ENCODE results near the gene CFAP97.

Gene CFAP97

DNA sequence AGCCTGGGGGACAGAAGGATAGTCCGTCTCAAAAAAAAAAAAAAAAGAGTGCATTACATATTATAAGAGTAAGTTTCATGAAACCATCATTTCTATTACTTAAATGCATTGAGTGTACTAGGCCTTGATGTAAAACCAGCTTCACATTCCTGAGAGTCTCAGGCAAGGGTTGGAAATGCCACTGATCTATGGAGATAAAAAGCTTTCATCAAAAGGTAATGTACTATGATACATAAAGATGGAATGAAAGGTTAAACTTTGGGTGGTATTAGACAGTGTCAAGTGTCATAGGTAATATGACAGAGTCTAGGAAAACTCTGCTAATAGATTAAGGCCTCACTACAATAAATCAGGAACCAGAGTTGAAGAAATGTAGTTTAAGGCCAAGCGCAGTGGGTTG, 7.4 kb downstream of the CFAP97 start:
- no peak for DNase-seq

DNA sequence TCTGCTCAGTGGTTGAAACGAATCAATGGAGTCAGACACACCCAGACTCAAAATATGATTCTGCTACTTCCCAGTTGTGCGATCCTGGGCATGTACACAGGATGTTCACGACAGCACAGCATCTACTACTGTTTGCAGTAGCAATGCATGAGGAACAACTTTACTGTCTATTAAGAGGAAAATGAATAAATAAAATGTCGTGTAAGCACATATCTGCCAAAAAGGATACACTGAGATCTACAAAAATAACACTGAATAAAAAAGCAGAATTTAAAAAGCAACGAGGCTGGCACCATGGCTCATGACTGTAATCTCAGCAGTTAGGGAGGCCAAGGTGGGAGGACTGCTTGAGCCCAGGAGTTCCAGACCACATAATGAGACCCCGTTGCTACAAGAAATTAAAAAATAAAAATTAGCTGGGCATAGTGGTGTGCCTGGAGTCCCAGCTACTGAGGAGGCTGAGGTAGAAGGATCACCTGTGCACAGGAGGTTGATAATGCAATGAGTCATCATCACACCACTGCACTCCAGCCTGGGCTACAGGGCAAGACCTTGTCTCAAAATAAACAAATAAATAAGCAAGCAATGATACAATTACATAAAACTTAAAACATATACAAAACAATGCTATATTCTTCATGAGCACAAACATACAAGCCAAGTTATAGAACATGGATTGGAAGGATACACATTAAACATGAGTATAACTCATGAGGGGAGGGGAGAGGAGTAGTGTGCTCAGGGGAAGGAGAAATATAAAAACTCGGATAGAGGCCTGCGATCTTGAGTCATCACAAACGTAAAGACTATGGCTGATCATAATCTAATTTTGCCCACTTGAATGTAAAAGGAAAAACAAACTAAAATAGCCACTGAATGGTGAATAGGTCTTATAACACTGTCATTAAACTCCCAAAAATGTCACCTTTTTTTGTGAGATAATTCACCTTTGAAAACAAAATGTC, 8.6 kb downstream of the CFAP97 start:
- DNase-seq, result no peak

DNA sequence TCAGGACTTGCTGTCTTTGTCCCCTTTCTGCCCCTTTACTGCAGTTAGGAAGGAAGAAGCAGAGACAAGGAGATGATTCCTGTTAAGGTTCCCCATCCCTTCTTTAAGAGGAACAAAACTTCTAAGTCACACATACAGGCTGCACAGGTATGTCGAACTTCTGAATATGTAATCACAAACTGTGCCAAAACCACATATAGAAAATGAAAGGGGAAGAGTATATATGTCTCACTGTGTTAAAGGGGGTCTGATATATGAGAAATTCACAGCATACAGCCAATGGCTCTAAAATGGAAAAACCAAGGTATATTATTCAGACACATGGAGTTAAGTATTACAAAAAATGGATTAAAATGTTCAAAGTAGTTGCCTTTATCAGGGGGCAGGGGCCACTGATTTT, 11.7 kb downstream of the CFAP97 start:
- no peak for DNase-seq

DNA sequence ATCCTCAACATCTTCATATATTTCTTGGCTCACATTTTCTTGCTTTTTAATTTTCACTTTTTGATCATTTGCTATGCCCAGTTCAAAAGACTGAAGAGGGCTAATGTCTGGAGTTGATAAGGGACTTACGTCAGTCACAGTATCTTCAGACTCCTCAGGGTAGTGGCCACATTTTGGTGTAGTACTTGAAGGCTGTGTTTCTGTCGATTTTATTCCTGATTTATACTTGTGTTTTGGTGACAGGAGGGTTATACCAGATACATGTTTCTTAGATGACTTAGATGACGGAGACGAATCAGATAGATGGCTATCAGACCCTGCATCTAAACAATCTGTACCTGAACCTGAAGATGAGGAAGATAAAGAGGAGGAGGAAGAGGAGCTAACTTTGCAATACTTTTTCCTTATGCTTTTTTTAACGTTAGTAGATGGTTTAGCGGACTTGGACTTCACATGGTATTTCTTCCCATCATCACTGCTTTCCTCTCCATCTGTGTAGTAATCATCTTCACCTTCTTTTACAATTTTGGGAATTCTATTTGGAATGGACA, 13.4 kb downstream of the CFAP97 start:
- no peak for DNase-seq

DNA sequence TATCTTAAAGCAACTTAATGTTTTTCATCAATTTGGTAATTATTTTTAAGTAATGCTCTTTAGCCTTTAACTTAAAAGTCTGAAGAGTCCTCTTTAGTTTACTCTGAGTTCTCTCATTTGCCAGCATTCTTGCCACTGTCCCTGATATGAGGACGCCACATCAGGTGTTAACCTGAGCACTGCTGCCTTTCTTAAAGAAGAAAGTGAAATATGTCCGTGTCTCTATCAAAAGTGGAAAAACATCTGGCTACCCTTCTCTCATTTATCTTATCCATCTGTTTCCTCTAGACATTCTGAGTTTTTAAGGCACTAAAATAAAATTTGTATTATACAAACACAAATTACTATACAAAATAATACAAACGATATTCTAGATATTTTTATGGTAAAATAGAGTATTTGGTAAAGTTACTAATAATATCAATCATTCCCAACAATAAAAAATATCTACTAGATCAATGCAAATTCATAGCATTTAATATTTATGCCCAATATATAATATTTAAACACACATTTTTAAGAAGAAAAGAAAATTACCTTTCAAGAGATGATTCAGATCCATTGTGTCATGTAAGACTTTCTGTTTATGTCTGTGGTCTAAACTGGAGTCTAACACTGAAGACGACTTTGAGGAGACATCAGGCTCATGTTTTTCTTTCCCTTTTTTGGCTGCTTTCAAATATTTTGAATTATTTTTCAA, 14.0 kb downstream of the CFAP97 start:
- no peak for DNase-seq

DNA sequence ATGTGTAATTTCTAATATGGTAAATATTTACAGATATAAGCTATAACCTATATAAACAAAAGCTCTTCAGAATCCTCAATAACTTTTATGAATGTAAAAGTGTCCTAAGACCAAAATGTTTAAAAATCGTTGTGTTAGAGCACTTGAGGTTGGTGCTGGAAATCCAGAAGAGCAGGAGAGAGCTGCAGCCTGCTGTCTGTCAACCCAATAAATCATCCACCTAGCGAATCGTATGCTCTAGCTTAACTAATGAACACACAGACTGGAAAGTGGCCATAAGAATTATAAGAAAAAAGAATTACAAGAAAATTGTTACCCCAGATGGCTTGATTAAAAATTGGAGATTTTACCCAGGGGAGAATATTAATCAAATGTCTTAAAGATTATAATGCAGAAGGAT, 17.0 kb downstream of the CFAP97 start:
- DNase-seq, result no peak

DNA sequence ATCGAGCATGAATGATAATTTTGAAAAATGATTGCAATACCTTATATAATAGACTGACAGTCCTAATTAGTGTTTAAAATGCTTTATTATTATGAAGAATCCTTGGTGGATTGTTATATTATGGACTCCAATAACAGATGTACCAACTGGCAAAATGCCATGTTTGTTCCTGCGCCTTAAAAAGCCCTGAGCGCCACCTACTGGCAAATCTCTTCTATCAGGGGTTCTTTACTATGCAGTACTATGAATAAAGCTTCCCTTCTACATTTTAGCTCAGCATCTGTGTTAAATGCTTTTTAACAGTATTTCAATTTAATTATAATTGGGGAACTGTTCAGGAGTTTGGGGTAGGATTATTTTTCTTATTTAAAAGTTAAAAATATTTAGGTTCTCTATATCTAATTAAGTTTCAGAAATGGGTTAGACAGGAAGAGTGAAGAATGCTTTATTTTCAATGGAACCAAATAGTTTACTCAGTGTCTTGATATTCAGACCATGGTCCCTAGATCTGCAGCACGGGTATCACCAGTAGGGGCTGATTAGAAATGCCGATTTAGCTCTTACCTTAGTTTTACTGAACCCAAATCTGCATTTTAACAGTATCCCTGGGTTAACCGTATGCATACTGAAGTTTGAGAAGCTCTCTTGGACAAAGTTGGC, 20.0 kb downstream of the CFAP97 start:
- peak; percentile 5 to 91 for DNase-seq

DNA sequence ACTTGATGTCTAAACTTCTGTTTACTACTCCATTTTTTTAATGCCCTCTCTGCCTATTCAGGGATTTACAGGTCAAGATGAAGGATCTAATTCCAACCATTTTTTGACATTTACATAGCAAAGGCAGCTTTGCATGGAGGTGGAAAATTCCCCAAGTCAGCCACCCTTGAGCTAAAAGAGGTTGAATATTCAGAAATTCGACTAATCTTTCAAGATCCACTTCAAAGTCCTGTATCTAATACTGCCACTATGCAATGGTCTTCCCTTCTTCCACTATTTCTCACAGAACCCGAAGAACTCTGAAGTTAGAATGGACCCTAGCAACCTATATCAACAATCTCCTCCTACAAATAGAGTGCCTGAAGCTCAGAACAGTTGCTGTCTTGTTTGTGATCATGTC, 21.6 kb downstream of the CFAP97 start:
- no peak for DNase-seq

DNA sequence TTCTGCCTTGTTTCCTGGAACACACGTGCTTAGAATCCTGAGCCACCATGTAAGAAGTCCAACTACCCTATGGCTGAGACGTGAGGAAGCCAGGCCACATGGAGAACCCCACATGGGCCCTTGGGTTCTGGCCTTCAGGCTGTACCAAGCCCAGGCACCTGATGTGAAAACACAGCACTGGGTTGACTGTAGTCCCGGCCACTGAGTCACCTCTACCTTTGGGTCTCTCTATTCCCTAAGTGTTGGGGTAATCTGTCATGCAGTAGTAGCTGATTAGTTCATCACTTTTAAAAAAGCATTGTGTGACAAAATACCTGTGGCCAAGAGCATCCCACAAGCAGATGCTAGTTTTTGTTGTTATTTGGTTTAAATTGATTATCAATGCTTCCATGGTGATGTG, 24.3 kb downstream of the CFAP97 start:
- DNase-seq, result no peak

DNA sequence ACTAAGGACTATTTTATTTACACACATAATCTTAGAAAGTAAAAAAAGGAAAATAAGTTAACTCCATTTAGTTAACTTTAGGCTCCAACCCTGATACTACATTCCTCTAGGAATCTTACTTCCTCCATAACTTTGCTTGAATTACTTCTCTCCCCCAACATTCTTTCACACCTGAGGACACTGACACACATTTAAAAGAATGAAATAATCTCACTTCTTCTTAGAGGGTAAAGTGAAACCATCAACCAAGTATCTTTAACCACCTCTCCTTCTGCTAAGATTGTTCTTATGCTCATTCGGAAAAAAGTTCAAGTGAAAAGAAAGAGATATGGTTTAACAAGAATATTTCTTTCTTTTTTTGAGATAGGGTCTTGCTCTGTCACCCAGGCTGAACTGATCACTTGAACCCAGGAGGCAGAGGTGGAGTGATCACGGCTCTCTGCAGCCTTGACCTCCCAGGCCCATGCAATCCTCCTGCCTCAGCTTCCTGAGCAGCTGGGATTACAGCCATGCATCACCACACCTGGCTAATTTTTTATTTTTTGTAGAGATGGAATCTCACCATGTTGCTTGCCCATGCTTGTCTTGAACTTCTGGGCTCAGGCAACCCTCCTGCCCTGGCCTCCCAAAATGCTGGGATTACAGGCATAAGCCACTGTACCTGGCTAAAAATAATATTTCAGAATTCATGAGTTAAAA, 32.3 kb downstream of the CFAP97 start:
- DNase-seq, result no peak

DNA sequence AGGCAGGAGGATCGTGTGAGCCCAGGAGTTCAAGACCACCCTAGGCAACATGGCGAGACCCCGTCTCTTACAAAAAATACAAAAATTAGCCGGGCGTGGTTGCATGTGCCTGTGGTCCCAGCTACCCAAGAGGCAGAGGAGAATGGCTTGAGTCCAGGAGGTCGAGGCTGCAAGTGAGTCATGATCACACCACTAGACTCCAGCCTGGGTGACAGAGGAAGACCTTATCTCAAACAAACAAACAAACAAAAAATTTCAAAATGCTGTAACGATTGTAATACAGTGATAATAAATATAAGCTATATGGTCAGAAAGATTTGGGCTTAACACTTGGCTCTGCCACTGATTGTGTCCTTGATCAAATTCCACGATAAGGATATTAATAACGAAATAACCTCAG, 36.6 kb downstream of the CFAP97 start:
- DNase-seq, result no peak

DNA sequence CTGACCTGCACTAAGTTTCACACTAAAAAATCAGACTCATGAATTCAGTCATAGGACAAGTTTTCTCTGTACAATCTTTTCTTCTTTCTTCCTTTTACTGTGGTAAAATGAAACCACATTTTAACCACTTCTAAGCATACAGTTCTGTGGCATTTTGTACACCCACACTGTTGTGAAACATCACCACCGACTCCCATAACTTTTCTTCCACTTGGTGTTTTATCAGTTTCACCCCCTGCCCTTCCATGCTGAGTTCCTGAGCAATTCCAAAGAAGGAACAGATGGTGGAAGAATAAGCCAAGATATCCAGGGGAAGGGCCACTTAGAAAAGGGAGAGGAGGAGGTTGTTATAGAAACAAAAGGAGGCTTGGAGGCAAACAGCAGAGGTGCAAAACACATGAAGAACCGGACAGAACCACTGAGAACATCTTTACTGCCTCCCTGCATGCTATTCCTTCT, 38.2 kb downstream of the CFAP97 start:
- no peak for DNase-seq

DNA sequence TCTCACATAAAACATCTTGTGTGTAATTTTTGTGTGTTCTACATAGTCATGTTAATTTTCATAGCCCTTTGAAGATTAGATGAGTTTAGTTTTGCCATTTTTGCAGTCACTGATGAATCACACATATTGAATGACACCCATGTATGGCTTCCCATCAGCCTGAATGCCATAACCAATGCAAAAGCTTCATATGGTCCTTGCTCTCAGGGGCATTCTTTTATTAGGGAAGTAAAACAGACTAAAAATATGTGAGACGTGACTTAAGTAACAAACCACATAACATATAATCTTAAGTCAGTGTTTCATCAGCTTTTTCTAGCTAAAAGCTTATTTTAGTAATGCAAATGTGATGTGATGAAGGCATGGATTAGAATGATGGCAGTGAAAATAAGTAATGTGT, 52.5 kb downstream of the CFAP97 start:
- no peak for DNase-seq

DNA sequence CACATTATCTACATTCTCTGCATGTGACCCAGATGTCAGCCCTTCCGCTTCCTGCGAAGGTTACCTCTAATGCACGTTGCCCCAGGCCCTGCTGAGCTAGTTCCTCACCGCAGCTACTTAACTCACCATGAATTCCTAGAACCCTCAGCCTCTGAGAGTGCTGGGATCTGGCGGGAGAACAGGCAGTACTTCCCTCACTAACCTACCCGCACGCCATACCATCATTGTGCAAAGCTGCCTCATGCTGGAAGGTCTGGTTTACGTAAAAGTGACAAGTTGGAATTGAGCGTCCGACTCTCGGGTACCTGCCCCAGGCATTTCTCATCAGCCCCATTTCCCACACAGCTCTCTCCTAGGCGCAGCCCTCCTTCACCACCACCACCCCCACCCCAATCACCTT, 54.4 kb downstream of the CFAP97 start:
- DNase-seq, result no peak

DNA sequence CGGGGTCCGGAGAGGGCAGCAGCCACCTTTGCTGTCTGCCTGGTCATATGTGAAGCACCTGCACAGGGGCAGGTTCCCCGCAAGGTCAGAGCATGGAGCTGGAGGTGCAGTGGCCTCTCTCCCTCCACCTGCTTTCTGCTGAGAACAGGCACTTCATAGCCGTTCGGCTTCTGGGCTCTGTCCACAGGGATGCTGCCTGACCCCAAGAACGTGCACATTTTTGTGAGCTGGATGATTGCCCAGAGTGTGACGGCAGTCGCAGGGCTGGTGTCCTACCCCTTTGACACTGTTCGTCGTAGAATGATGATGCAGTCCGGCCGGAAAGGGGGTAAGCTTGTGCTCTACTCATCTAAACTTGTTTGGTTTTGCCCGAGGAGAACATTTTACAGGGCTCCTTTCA, 58.2 kb downstream of the CFAP97 start:
- DNase-seq, result no peak

DNA sequence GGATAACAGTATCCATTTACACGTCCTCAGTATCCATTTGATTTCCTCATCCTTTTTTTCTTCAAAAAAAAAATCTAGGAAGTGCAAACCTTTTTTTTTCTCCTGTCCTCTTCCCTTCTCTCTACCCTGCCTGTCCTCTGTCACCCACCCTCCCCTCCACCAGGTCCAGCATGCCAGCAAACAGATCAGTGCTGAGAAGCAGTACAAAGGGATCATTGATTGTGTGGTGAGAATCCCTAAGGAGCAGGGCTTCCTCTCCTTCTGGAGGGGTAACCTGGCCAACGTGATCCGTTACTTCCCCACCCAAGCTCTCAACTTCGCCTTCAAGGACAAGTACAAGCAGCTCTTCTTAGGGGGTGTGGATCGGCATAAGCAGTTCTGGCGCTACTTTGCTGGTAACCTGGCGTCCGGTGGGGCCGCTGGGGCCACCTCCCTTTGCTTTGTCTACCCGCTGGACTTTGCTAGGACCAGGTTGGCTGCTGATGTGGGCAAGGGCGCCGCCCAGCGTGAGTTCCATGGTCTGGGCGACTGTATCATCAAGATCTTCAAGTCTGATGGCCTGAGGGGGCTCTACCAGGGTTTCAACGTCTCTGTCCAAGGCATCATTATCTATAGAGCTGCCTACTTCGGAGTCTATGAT, 59.1 kb downstream of the CFAP97 start:
- no peak for DNase-seq

DNA sequence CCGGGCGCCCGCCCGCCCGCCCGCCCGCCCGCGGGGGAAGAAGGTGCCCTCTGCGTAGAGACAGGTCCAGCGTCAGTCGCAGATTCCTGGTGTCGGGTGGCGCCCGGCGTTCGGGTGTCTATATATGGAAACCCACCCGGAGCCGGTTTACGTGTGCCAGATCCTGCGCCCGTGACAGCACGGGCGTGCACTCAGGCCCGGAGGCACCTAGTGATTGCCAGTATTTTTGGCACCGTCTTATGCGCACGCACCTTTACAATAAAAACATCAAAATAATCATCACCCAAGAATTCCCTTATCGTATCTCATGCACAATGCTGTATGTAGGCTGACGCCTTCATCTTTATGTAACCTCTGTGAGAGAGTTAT, 60.2 kb downstream of the CFAP97 start:
- DNase-seq, result no peak

DNA sequence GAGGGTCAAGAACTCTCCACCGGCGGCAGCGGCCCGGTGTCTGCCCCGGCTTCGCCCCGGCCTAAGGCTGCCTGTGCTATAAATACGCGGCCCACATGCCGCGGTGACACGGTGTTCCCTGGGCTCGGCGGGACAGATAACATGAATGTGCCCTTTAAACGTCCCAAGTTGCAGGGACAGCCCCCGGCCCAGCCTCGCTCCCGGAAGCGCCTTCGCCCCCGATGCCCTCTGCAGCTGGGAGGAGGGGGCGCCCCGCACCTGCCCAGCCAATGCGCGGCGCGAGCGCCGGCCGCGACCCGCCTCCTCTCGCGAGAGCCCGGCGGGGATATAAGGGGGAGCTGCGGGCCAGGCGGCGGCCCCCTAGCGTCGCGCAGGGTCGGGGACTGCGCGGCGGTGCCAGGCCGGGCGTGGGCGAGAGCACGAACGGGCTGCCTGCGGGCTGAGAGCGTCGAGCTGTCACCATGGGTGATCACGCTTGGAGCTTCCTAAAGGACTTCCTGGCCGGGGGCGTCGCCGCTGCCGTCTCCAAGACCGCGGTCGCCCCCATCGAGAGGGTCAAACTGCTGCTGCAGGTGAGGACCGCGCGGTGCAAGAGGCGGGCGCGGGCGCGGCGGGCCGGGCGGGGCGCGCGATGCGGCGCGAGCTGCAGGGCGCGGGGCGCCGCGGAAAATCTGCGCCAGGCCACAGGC, 60.7 kb downstream of the CFAP97 start, which contains the start of gene SLC25A4:
Gene SLC25A4, plus strand, starts transcription at position 355 of the 689 bp plus-strand sequence. Its CDS starts 107 bp downstream, at position 462.
- no peak for DNase-seq

DNA sequence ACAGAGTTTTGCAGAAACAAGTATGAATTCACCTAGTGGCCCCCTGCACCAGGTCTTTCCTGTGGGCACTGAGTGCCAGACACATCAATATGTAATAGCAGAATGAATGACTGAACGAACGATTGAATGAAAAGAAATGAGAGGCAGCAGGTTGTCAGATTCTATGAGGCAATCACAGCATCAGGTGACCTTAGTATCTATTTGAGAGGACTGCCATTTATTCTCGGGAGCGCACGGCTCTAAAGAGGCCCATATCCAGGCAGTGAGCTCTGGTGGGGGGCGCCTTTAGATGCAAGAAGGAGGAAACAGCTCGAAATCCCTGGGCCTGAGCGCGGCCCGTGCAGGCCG, 61.3 kb downstream of the CFAP97 start:
- no peak for DNase-seq

DNA sequence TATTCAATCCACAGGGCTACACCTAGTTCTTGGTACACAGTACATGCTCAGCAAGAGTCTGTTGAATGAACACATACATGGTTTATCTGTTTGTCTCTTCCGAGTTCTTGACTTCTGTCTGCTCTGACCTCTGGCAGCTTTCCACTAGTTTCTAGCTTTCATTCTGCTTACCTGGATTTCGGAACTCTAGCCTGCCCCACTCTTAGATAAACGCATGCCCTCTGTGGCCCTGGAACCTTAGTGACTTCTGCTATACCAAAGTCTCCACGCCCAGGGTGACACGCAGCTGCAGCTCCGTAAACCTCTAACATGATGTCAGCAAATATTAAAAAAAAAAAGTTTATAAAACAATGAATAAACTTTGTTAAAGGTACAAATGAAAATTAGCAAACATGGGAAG, 62.0 kb downstream of the CFAP97 start:
- no peak for DNase-seq

DNA sequence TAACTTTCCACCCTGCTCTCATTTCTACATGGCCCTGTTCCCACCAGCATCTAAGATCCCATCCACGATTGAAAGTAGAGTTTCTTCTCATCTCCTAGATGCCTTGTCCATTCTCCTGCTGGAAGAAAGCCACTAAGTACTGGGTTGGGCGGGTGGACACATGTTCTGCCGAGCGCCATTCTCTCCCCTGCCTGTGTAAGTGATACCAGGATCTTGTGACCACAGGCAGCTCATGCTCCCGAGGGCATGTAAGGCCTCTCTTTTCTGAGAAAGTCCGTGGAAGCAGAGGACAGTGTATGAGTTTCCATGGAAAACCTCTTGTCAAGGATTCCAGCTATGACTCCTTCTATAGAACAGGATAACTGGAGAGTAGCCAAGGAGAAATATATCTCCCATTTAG, 64.1 kb downstream of the CFAP97 start:
- no peak for DNase-seq

DNA sequence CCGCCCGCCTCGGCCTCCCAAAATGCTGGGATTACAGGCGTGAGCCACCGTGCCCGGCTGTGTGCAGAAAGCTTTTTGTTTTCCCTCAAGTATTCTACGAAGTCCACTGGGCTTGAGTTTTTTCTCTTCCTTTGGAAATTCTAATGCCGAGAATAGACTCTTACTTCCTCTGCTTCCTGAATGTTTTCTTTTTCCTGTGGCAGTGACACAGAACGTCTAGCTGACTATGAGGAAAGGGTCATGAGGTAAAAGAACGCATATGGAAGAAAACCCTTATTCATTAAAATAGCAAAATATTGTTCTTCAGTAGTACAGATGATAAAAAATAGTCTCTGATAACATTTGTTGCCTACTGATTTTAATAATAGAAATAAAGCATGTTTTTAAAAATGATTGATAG, 65.6 kb downstream of the CFAP97 start:
- no peak for DNase-seq

Data from bone marrow (tissue), 2 donors.